ENCODE measurements around the gene EFNA1.
"Not testable (repeated sequence)": the region's sequence is repeated elsewhere in the genome, so short reads cannot be mapped to it uniquely, and the experiment has no call there.

Gene EFNA1

DNA sequence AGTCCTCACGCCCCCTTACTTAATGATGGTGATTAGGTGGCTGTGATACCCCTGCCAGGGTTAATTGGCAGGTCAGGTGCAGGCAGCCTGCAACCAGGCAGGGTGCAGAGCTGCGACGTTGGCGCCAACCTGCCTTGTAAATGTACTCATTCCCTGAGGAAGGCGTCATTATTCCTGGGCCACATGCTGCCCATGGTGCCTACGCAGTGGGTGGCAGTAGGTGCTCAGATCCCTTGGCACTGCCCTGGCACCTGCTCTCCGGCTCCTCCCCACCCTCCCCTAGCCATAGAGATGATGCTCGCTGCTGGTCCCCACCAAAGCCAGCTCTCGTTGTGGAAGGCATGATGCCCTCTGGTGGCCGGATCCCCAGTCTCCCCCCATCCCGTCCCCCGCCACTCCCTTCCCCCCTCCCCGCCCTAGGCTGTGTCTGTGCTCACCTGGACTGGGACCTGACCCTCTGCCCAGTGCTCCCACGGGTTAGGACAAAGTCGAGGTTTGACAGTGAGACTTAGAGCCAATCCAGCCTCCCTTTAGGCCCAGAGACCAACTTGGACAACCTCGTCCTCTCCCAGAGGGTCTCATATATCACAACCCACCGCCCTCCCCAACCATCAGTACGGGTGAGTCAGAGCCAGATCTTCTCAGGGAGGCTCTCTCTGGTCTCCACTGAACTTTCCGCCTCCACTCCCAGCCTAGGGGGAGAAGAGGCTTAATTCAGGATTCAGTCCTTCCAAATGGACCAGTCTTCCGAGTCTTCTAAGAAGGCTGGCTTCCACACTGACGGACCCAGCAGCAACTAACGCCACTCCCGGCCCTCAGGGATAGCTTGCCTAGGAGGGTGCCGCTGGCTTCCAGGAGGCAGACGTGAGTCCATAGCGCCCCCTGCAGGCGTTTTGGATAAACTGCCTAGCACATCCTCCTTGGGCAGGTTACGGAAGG lies 39.8 kb downstream of the EFNA1 start:
- peak overlapping the region; percentile 13 for H2AFZ ChIP-seq
- H3K27me3 ChIP-seq (ENCODE audit: control insufficient read depth, insufficient read depth, low read length): no peaks in the 10 kb centered on the region
- H3K79me2 ChIP-seq: no peaks in the 10 kb centered on the region
- H3K4me2 ChIP-seq (ENCODE audit: low read length): peak overlapping the region; percentile 1
- H3K27ac ChIP-seq: peak overlapping the region; percentile 16
- no peak overlapping the region for H3K9ac ChIP-seq
- no peaks in the 10 kb centered on the region for H3K4me1 ChIP-seq
- no peak overlapping the region for H3K4me3 ChIP-seq (ENCODE audit: low read depth, low read length)
- no peaks in the 10 kb centered on the region for H3K36me3 ChIP-seq (ENCODE audit: control insufficient read depth, insufficient read depth, low read length)
- TF ChIP-seq, protein P1, sequence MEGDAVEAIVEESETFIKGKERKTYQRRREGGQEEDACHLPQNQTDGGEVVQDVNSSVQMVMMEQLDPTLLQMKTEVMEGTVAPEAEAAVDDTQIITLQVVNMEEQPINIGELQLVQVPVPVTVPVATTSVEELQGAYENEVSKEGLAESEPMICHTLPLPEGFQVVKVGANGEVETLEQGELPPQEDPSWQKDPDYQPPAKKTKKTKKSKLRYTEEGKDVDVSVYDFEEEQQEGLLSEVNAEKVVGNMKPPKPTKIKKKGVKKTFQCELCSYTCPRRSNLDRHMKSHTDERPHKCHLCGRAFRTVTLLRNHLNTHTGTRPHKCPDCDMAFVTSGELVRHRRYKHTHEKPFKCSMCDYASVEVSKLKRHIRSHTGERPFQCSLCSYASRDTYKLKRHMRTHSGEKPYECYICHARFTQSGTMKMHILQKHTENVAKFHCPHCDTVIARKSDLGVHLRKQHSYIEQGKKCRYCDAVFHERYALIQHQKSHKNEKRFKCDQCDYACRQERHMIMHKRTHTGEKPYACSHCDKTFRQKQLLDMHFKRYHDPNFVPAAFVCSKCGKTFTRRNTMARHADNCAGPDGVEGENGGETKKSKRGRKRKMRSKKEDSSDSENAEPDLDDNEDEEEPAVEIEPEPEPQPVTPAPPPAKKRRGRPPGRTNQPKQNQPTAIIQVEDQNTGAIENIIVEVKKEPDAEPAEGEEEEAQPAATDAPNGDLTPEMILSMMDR (IDR thresholded peaks at IDR 0.05): peak; percentile 77
- no peaks in the 10 kb centered on the region for H3K9me3 ChIP-seq (ENCODE audit: control insufficient read depth, low read length)

DNA sequence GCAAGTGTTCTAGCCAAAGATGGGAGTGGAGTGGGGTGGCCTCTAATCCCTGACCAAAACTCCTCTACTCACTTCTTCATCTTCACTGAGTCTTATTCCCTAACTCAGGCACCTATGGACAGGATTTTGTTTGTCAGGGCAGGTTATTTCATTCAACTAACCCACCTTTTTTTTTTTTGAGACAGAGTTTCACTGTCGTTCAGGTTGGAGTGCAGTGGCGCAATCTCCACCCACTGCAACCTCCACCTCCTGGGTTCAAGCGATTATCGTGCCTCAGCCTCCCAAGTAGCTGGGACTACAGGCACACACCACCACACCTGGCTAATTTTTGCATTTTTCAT lies 40.4 kb downstream of the EFNA1 start:
- H3K9ac ChIP-seq; H3K27ac ChIP-seq; H3K36me3 ChIP-seq (ENCODE audit: control insufficient read depth, insufficient read depth, low read length); H3K4me3 ChIP-seq (ENCODE audit: low read depth, low read length); H3K9me3 ChIP-seq (ENCODE audit: control insufficient read depth, low read length); H3K4me1 ChIP-seq; H2AFZ ChIP-seq; H3K4me2 ChIP-seq (ENCODE audit: low read length); H3K27me3 ChIP-seq (ENCODE audit: control insufficient read depth, insufficient read depth, low read length); H3K79me2 ChIP-seq: not testable (repeated sequence)

DNA sequence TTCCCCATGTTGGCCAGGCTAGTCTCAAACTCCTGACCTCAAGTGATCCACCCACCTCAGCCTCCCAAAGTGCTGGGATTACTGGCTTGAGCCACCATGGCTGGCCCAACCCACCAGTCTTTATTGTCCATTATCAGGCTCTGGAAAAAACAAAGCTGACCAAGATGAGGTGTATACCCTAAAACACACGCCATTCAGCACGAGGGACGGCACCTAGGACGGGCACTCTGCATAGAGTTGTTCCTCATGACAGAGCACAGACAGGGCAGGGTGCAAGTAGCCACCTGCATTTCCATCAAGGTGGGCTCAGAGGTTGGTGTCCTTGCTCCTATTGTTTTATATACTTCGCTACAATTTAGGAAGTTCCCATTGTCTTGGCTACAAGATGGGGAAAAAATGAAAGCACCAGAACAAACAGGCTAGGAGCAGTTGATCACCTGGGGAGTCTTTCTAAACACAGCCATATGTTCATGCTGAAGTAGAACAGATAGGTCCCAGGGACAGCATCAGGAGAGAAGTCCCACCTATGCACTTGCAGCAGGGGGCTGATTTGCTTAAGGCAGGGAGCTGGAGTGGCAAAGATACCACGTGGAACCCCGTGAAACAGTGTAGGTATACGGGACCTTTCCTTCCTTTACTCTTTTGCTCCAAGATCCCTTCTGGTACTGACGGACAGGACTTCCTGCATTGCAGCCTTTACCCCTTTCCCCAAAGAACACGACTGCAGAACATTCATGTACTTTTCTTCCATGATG lies 41.0 kb downstream of the EFNA1 start:
- Histone ChIP-seq H3K4me2 (ENCODE audit: low read length) (no peak overlapping the region), H3K36me3 (ENCODE audit: control insufficient read depth, insufficient read depth, low read length) (no peaks in the 10 kb centered on the region), H3K4me3 (ENCODE audit: low read depth, low read length) (no peak overlapping the region), H3K9ac (no peak overlapping the region), H3K79me2 (no peaks in the 10 kb centered on the region), H2AFZ (no peak overlapping the region), H3K9me3 (ENCODE audit: control insufficient read depth, low read length) (no peaks in the 10 kb centered on the region), H3K27me3 (ENCODE audit: control insufficient read depth, insufficient read depth, low read length) (no peaks in the 10 kb centered on the region), H3K27ac (no peak overlapping the region), H3K4me1 (no peaks in the 10 kb centered on the region)
- TF ChIP-seq, protein P1 (IDR thresholded peaks at IDR 0.05): no peak

DNA sequence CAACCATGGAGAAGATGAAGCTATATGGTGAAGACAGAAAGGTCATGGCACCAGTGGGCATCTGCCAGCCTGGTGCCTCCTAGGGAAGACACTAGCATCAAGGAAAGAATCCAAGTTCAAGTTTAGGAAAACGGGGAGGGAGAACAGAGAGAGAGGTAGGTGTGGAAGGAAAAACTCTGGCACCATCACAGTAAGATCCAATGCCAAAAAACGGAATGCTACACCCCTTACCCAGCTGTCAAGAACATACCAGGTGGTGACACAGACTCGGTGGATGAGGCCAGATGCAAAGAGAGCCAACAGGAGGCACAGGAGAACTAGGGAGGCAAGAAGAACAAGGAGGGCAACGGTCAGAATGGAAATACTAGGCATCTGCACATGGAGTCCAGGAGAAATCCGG lies 41.9 kb downstream of the EFNA1 start:
- Histone ChIP-seq H3K9ac (no peak overlapping the region), H3K4me3 (ENCODE audit: low read depth, low read length) (no peak overlapping the region), H3K27me3 (ENCODE audit: control insufficient read depth, insufficient read depth, low read length) (no peaks in the 10 kb centered on the region), H3K36me3 (ENCODE audit: control insufficient read depth, insufficient read depth, low read length) (no peaks in the 10 kb centered on the region), H3K79me2 (no peaks in the 10 kb centered on the region), H3K4me1 (no peaks in the 10 kb centered on the region), H3K4me2 (ENCODE audit: low read length) (no peak overlapping the region), H3K27ac (no peak overlapping the region), H3K9me3 (ENCODE audit: control insufficient read depth, low read length) (no peaks in the 10 kb centered on the region), H2AFZ (no peak overlapping the region)
- TF ChIP-seq, protein P1 (IDR thresholded peaks at IDR 0.05): no peak

DNA sequence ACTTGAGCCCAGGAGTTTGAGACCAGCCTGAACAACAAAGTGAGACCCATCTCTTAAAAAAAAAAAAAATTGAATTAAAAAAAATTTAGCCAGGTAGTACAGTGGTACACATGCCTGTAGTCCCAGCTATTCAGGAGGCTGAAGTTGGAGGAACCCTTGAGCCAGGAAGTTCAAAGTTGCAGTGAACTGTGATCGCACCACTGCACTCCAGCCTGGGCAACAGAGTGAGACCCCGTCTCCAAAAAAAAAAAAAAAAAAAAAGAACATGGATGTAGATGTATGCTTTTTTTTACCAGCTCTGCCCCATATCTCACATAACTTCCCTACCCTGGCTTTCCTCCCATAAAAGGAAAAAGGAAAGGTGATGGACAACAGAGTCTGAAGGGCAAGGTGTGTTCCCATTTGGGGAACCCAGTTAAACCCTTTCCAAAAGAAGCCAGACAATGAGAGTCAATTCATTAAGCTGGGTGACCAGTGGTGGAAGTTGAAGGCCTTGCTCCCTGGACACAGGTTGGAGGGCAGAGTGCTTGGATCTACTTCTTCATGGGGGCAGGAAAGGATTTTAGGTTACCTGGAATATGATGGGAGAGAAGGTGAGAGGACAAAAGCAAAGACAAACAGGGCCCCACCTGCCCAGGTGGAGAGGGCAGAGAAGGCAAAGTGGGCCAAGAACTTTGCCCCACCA lies 42.6 kb downstream of the EFNA1 start:
- TF ChIP-seq, protein P1 (IDR thresholded peaks at IDR 0.05): no peak
- H3K4me1 ChIP-seq: no peaks in the 10 kb centered on the region

More for the DNA sequence above, 42.6 kb downstream of the EFNA1 start:
- Histone ChIP-seq H2AFZ (no peak overlapping the region), H3K9ac (no peak overlapping the region), H3K27me3 (ENCODE audit: control insufficient read depth, insufficient read depth, low read length) (no peaks in the 10 kb centered on the region), H3K36me3 (ENCODE audit: control insufficient read depth, insufficient read depth, low read length) (no peaks in the 10 kb centered on the region), H3K9me3 (ENCODE audit: control insufficient read depth, low read length) (no peaks in the 10 kb centered on the region), H3K79me2 (no peaks in the 10 kb centered on the region), H3K4me2 (ENCODE audit: low read length) (no peak overlapping the region), H3K4me3 (ENCODE audit: low read depth, low read length) (no peak overlapping the region), H3K27ac (no peak overlapping the region)

Data from parathyroid adenoma (tissue), 2 donors.